HepG2 (cell line): ENCODE measurements around the gene KIAA2012. TPM values are rescaled to one million over a fixed set of nuclear protein-coding genes. Genes with fewer than 3 reads are reported as not detected.

Experiments
- ELF1 ChIP-seq: sonication (generic); formaldehyde crosslinking; IDR thresholded peaks from 2 replicates; pipeline ENCODE4 v1.4.0; 2020; ENCODE audit warnings: missing genetic modification reagents
- FOXA3 ChIP-seq: IDR thresholded peaks from 2 replicates; pipeline ENCODE4 v1.6.1; 2016; ENCODE audit warnings: missing genetic modification reagents, missing compliant biosample characterization
- FOXK1 ChIP-seq: sonication (generic); formaldehyde crosslinking; IDR thresholded peaks from 2 replicates; pipeline ENCODE4 v1.4.0; 2020; ENCODE audit warnings: low read depth, missing genetic modification reagents, borderline replicate concordance
- HIVEP1 ChIP-seq: sonication (generic); formaldehyde crosslinking; IDR thresholded peaks from 2 replicates; pipeline ENCODE4 v1.4.0; 2020; ENCODE audit warnings: mild to moderate bottlenecking, missing genetic modification reagents
- MAFF ChIP-seq: IDR thresholded peaks from 2 replicates; pipeline ENCODE4 v1.6.1; 2011; ENCODE audit warnings: low read depth, low read length, improper control_type of control experiment
- NFKBIZ ChIP-seq: IDR thresholded peaks from 2 replicates; pipeline ENCODE4 v1.6.1; 2018; ENCODE audit warnings: missing genetic modification reagents, missing compliant biosample characterization
- RBM22 ChIP-seq: fragments of 200-400 bp; formaldehyde crosslinking; optimal IDR thresholded peaks from 2 replicates; pipeline ENCODE3; 2017; ENCODE audit warnings: mild to moderate bottlenecking, low read length, moderate library complexity
- RCOR2 ChIP-seq: IDR thresholded peaks from 2 replicates; pipeline ENCODE4 v1.6.1; 2016; ENCODE audit warnings: missing biosample characterization, missing genetic modification reagents
- SAP130 ChIP-seq: IDR thresholded peaks from 2 replicates; pipeline ENCODE4 v1.6.1; 2016; ENCODE audit warnings: low read depth
- SNAPC4 ChIP-seq: sonication (generic); formaldehyde crosslinking; IDR thresholded peaks from 2 replicates; pipeline ENCODE4 v1.4.0; 2020; ENCODE audit warnings: mild to moderate bottlenecking, missing genetic modification reagents
- TFE3 ChIP-seq: IDR thresholded peaks from 2 replicates; pipeline ENCODE4 v1.6.1; 2016
- ZNF260 ChIP-seq: sonication (generic); formaldehyde crosslinking; IDR thresholded peaks from 2 replicates; pipeline ENCODE4 v1.4.0; 2020; ENCODE audit warnings: missing genetic modification reagents, low read depth, mild to moderate bottlenecking, borderline replicate concordance
- ZNF274 ChIP-seq: sonication (generic); formaldehyde crosslinking; IDR thresholded peaks from 2 replicates; pipeline ENCODE4 v1.5.1; 2020; ENCODE audit warnings: mild to moderate bottlenecking, missing genetic modification reagents
- ZNF431 ChIP-seq: sonication (generic); formaldehyde crosslinking; IDR thresholded peaks from 2 replicates; pipeline ENCODE4 v1.9.0; 2022; ENCODE audit warnings: missing genetic modification reagents, low read depth, mild to moderate bottlenecking, borderline replicate concordance
- ZNF501 ChIP-seq: sonication (generic); formaldehyde crosslinking; IDR thresholded peaks from 2 replicates; pipeline ENCODE4 v1.5.1; 2020; ENCODE audit warnings: mild to moderate bottlenecking, moderate library complexity, missing genetic modification reagents
- ZNF589 ChIP-seq: sonication (generic); formaldehyde crosslinking; conservative IDR thresholded peaks from 2 replicates; pipeline ENCODE4 v1.8.0; 2022; ENCODE audit warnings: mild to moderate bottlenecking, moderate library complexity, missing genetic modification reagents
- ZNF687 ChIP-seq: sonication (generic); formaldehyde crosslinking; IDR thresholded peaks from 2 replicates; pipeline ENCODE4 v1.5.1; 2020; ENCODE audit warnings: mild to moderate bottlenecking, missing genetic modification reagents, moderate library complexity
- polyA plus RNA-seq, 8 experiments: library from polyadenylated mRNA; depleted of rRNA in 3 of 8; stranded (reverse) in 7 of 8; unstranded in 1 of 8; fragments of >200 nt; fragmentation: Illumina TruSeq in 4 of 8; extraction: Trizol in 4 of 8; gene quantifications; 2 replicates each; pipeline versions ENCODE4 v1.2.1 to v1.2.3, GENCODE V29; 2011 to 2016; ENCODE audit warnings: low read depth in 4 of 8, missing spikeins in 1 of 8, mixed read lengths in 1 of 8; ENCODE audit not compliant: insufficient read depth in 1 of 8
- total RNA-seq, 5 experiments: library from RNA; depleted of rRNA; stranded (reverse); fragments of >200 nt; fragmentation: Illumina TruSeq; extraction: Trizol; gene quantifications; 2 replicates each; pipeline ENCODE4 v1.2.3, GENCODE V29; 2016; ENCODE audit warnings: low read depth in 1 of 5

KIAA2012 gene
- total and polyA plus RNA-seq, 2 of the 13 experiments (the other 11 are each of a cell fraction or from before 2014, with no cell fraction given) = not detected

- TF ChIP-seq SNAPC4 (CRISPR knock-in tag) (no peak), NFKBIZ (CRISPR knock-in tag) (no peak), ZNF589 (CRISPR knock-in tag) (no peak), HIVEP1 (CRISPR knock-in tag) (peak; percentile 29; the same call in 1 of the 2 replicates), ZNF501 (CRISPR knock-in tag) (0 out of 2 replicates have a peak, but pooled peaks have one; percentile 10), MAFF (no peak), FOXK1 (CRISPR knock-in tag) (no peak), TFE3 (CRISPR knock-in tag) (no peak), ZNF431 (CRISPR knock-in tag) (no peak), SAP130 (peak; percentile 11; the same call in 1 of the 2 replicates), ZNF274 (CRISPR knock-in tag) (no peak), FOXA3 (CRISPR knock-in tag) (no peak), RBM22 (no peak), ZNF260 (no peak), ELF1 (CRISPR knock-in tag) (no peak), ZNF687 (CRISPR knock-in tag) (peak; percentile 54; the same call in 1 of the 2 replicates), RCOR2 (CRISPR knock-in tag) (no peak)
Measured at GRCh38 chr2:202033317-202034248, 39.5 kb upstream of the KIAA2012 start, which contains the start of gene FZD7 (continued).
